SU-DHL-6 (cell line): ENCODE data around the gene PRRG2.

ENCODE experiments used
- CTCF ChIP-seq: fragments of 200-600 bp; sonication (generic); IDR thresholded peaks from one replicate; pipeline ENCODE4 v1.5.1; 2017; ENCODE audit warnings: antibody characterized with exemption, mild to moderate bottlenecking, low read length, moderate library complexity; ENCODE audit not compliant: insufficient read depth, poor library complexity, severe bottlenecking
- EZH2phosphoT487 ChIP-seq: fragments of 200-600 bp; sonication (generic), shearing (Covaris generic); conservative IDR thresholded peaks from 2 replicates; pipeline ENCODE4 v1.6.1; 2018; ENCODE audit warnings: mild to moderate bottlenecking, antibody characterized with exemption, low read length, moderate library complexity, mixed read lengths

GRCh38 chr19:49557641-49558325 lies 23.3 kb upstream of the PRRG2 start:
- TF ChIP-seq CTCF (no peak), EZH2phosphoT487 (no peak)
